ENCODE data around the gene CLCA4.

Gene CLCA4

GRCh38 chr1:86523670-86524354, 23.1 kb upstream of the CLCA4 start:
- in situ Hi-C loops (cut with HindIII; ENCODE audit: low sequenced_read_pairs) = no loop called here

GRCh38 chr1:86527306-86527705, 19.6 kb upstream of the CLCA4 start:
- in situ Hi-C loops (cut with HindIII; ENCODE audit: low sequenced_read_pairs) = no loop called here

- in situ Hi-C loops (cut with HindIII; ENCODE audit: low sequenced_read_pairs) = no loop called here
These were observed 16.6 kb upstream of the CLCA4 start for GRCh38 chr1:86530211-86530845.

- in situ Hi-C loops (cut with HindIII; ENCODE audit: low sequenced_read_pairs) = no loop called here
These were observed 8.8 kb upstream of the CLCA4 start for GRCh38 chr1:86537928-86538695.

- in situ Hi-C loops (cut with HindIII; ENCODE audit: low sequenced_read_pairs) = no loop called here
These were observed 8.1 kb upstream of the CLCA4 start for GRCh38 chr1:86538775-86539174.

GRCh38 chr1:86541859-86542258, 5.0 kb upstream of the CLCA4 start:
- in situ Hi-C loops (cut with HindIII; ENCODE audit: low sequenced_read_pairs) = no loop called here

- in situ Hi-C loops (cut with HindIII; ENCODE audit: low sequenced_read_pairs) = no loop called here
These were observed 4.2 kb upstream of the CLCA4 start for GRCh38 chr1:86542631-86543030.

GRCh38 chr1:86548839-86549238, 2.0 kb downstream of the CLCA4 start:
- in situ Hi-C loops (cut with HindIII; ENCODE audit: low sequenced_read_pairs) = no loop called here

- in situ Hi-C loops (cut with HindIII; ENCODE audit: low sequenced_read_pairs) = no loop called here
These were observed 4.4 kb downstream of the CLCA4 start for GRCh38 chr1:86551305-86551704.

GRCh38 chr1:86552376-86552775, 5.5 kb downstream of the CLCA4 start:
- in situ Hi-C loops (cut with HindIII; ENCODE audit: low sequenced_read_pairs) = no loop called here

- in situ Hi-C loops (cut with HindIII; ENCODE audit: low sequenced_read_pairs) = no loop called here
These were observed 10.9 kb downstream of the CLCA4 start for GRCh38 chr1:86557739-86558138.

- in situ Hi-C loops (cut with HindIII; ENCODE audit: low sequenced_read_pairs) = loop anchor here (5.0 kb wide), 1 partner anchor 47 kb away; no protein-coding TSS in a partner anchor
These were observed 17.0 kb downstream of the CLCA4 start for GRCh38 chr1:86563849-86564248.

GRCh38 chr1:86567341-86567740, 20.5 kb downstream of the CLCA4 start:
- in situ Hi-C loops (cut with HindIII; ENCODE audit: low sequenced_read_pairs) = no loop called here

GRCh38 chr1:86567878-86568277, 21.0 kb downstream of the CLCA4 start:
- in situ Hi-C loops (cut with HindIII; ENCODE audit: low sequenced_read_pairs) = no loop called here

- in situ Hi-C loops (cut with HindIII; ENCODE audit: low sequenced_read_pairs) = loop anchor here (10.0 kb wide), 1 partner anchor 61 kb away; no protein-coding TSS in a partner anchor
These were observed 27.0 kb downstream of the CLCA4 start for GRCh38 chr1:86573763-86574484.

- in situ Hi-C loops (cut with HindIII; ENCODE audit: low sequenced_read_pairs) = no loop called here
These were observed 34.4 kb downstream of the CLCA4 start for GRCh38 chr1:86581231-86581630.

GRCh38 chr1:86582161-86582560, 35.3 kb downstream of the CLCA4 start:
- in situ Hi-C loops (cut with HindIII; ENCODE audit: low sequenced_read_pairs) = no loop called here

GRCh38 chr1:86583032-86583431, 36.2 kb downstream of the CLCA4 start:
- in situ Hi-C loops (cut with HindIII; ENCODE audit: low sequenced_read_pairs) = no loop called here

- in situ Hi-C loops (cut with HindIII; ENCODE audit: low sequenced_read_pairs) = no loop called here
These were observed 36.7 kb downstream of the CLCA4 start for GRCh38 chr1:86583593-86583992.

GRCh38 chr1:86594284-86594770, 47.4 kb downstream of the CLCA4 start:
- in situ Hi-C loops (cut with HindIII; ENCODE audit: low sequenced_read_pairs) = no loop called here

GRCh38 chr1:86596224-86596623, 49.3 kb downstream of the CLCA4 start:
- in situ Hi-C loops (cut with HindIII; ENCODE audit: low sequenced_read_pairs) = loop anchor here (5.0 kb wide), 1 partner anchor 41 kb away; no protein-coding TSS in a partner anchor

All from endothelial cell of hepatic sinusoid (primary cell).